ENCODE measurements around the gene CD101. TPM values are rescaled to one million over a fixed set of nuclear protein-coding genes. Genes with fewer than 3 reads are reported as not detected.

CD101 gene
- total RNA-seq, 5 donors from 2014 or later (not counting 1 experiment from before 2014, with no cell fraction given), result 4.8 to 13.4 (median 5.3) TPM

GRCh38 chr1:117034791-117035290 is 33.3 kb downstream of the CD101 start:
- Mint-ChIP-seq H3K4me1 (peaks cover 10 to 21% (median 12%) of the 10 kb centered on the region in 3 donors), H3K27me3 (no peaks in the 10 kb centered on the region), H3K9me3 (no peaks in the 10 kb centered on the region), H3K36me3 (peaks cover 15% of the 10 kb centered on the region), H3K4me3 (no peak overlapping the region), H3K27ac (no peak overlapping the region)
- no peak overlapping the region for H3K4me3 ChIP-seq (ENCODE audit: control insufficient read depth in 1 of 2, extremely low read depth in 1 of 2, low read length in 1 of 2)
- DNase-seq (no peak), ATAC-seq (replicated peaks in 1 of 4) (no peak)
- H3K27me3 ChIP-seq (replicated peaks in 1 of 2; ENCODE audit: control insufficient read depth in 2 of 2, extremely low read depth in 1 of 2, insufficient read depth in 2 of 2, low read length in 1 of 2), result no peaks in the 10 kb centered on the region
- H3K27ac ChIP-seq (ENCODE audit: low read length), result no peak overlapping the region
- H3K4me1 ChIP-seq (ENCODE audit: control insufficient read depth in 1 of 2, extremely low read depth in 1 of 2, insufficient read depth in 2 of 2, low read length in 2 of 2), result no peaks in the 10 kb centered on the region
- WGBS (ENCODE audit: insufficient coverage), result 60% methylated on average over 1 of the region's 7 CpGs
- no peaks in the 10 kb centered on the region for H3K9me3 ChIP-seq
- POLR2A ChIA-PET, result no interaction called here
- no peaks in the 10 kb centered on the region for H3K36me3 ChIP-seq (ENCODE audit: control insufficient read depth in 2 of 2, extremely low read depth in 1 of 2, insufficient read depth in 1 of 2, low read length in 1 of 2)
- CTCF ChIA-PET, result interaction anchor here in 1 of 2 donors (0.6 kb wide), 1 partner anchor 17 kb away, joined by 3 read pairs; no protein-coding TSS in a partner anchor

- WGBS (ENCODE audit: insufficient coverage), result 89% methylated on average over 6 of the region's 6 CpGs
- H3K27ac Mint-ChIP-seq, result no peak overlapping the region
- ChIA-PET POLR2A (interaction anchor here in 1 of 2 donors (0.5 kb wide), 1 partner anchor 174 kb away, joined by 3 read pairs; no protein-coding TSS in a partner anchor), CTCF (no interaction called here)
- H3K27me3 Mint-ChIP-seq, result no peaks in the 10 kb centered on the region
- no peak overlapping the region for H3K4me3 ChIP-seq (ENCODE audit: control insufficient read depth in 1 of 2, extremely low read depth in 1 of 2, low read length in 1 of 2)
- H3K4me1 ChIP-seq (ENCODE audit: control insufficient read depth in 1 of 2, extremely low read depth in 1 of 2, insufficient read depth in 2 of 2, low read length in 2 of 2), result no peaks in the 10 kb centered on the region
- H3K9me3 ChIP-seq, result no peaks in the 10 kb centered on the region
- H3K36me3 ChIP-seq (ENCODE audit: control insufficient read depth in 2 of 2, extremely low read depth in 1 of 2, insufficient read depth in 1 of 2, low read length in 1 of 2), result no peaks in the 10 kb centered on the region
- H3K4me1 Mint-ChIP-seq, result peaks cover 7 to 13% (median 7%) of the 10 kb centered on the region in 3 donors
- no peak overlapping the region for H3K4me3 Mint-ChIP-seq
- ATAC-seq (replicated peaks in 1 of 4), result no peak
- no peak overlapping the region for H3K27ac ChIP-seq (ENCODE audit: low read length)
- peaks cover 12% of the 10 kb centered on the region for H3K36me3 Mint-ChIP-seq
- no peaks in the 10 kb centered on the region for H3K9me3 Mint-ChIP-seq
- H3K27me3 ChIP-seq (replicated peaks in 1 of 2; ENCODE audit: control insufficient read depth in 2 of 2, extremely low read depth in 1 of 2, insufficient read depth in 2 of 2, low read length in 1 of 2), result no peaks in the 10 kb centered on the region
- DNase-seq, result no peak
Measured at GRCh38 chr1:117036018-117036461, 34.5 kb downstream of the CD101 start.

DNA sequence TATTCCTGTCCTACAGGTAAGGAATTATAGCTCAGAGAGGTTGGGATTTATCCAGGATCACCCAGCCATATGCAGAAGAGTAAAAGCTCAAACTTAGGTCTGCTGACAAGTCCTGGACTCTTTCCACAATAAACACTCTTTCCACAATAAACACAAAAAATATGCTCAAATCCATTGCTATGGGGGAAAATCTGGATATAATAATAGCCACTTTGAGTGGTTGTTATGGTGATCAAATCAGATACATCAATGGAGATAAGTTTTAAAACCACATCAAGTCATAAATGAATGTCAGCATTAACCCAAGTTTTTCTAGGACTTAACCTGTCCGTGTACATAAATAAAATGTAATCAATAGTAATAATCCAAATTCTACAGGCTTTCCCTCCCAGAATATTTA is 36.2 kb downstream of the CD101 start:
- WGBS (ENCODE audit: insufficient coverage), result no CpG with 5 or more reads among the region's 1 CpG

DNA sequence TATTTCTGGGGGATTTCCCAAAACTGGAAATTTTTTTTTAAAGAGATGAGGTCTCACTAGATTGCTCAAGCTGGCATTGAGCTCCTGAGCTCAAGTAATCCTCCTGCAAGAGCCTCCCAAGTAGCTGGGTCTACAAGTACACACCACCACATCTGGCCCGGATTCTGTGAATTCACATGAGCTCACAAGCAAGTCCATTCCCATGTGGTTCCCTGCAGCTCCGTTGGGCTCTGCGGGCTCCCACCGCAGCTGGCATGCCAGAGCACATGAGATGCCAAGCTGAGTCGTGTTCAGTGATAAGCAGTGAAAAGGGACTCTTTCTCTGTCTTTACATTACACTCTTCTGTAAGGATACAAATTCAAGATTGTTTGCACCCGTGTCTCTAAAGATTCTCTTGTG is 36.7 kb downstream of the CD101 start:
- DNase-seq (no peak), ATAC-seq (replicated peaks in 1 of 4) (no peak)
- H3K4me3 Mint-ChIP-seq, result no peak overlapping the region
- ChIA-PET CTCF (interaction anchor here in 1 of 2 donors (0.5 kb wide), 2 partner anchors 28 to 717 kb away, joined by 3 to 6 read pairs; no protein-coding TSS in a partner anchor), POLR2A (no interaction called here)
- Histone ChIP-seq H3K9me3 (no peaks in the 10 kb centered on the region), H3K4me3 (ENCODE audit: control insufficient read depth in 1 of 2, extremely low read depth in 1 of 2, low read length in 1 of 2) (no peak overlapping the region), H3K27me3 (replicated peaks in 1 of 2; ENCODE audit: control insufficient read depth in 2 of 2, extremely low read depth in 1 of 2, insufficient read depth in 2 of 2, low read length in 1 of 2) (no peaks in the 10 kb centered on the region), H3K27ac (ENCODE audit: low read length) (no peak overlapping the region), H3K4me1 (ENCODE audit: control insufficient read depth in 1 of 2, extremely low read depth in 1 of 2, insufficient read depth in 2 of 2, low read length in 2 of 2) (no peaks in the 10 kb centered on the region), H3K36me3 (ENCODE audit: control insufficient read depth in 2 of 2, extremely low read depth in 1 of 2, insufficient read depth in 1 of 2, low read length in 1 of 2) (no peaks in the 10 kb centered on the region)
- H3K9me3 Mint-ChIP-seq, result peaks cover 2 to 4% (median 3%) of the 10 kb centered on the region in 3 donors
- 100% methylated on average over 5 of the region's 6 CpGs for WGBS (ENCODE audit: insufficient coverage)
- peaks cover 5% of the 10 kb centered on the region for H3K36me3 Mint-ChIP-seq
- peaks cover 4 to 6% (median 6%) of the 10 kb centered on the region in 3 donors for H3K4me1 Mint-ChIP-seq
- H3K27ac Mint-ChIP-seq, result no peak overlapping the region
- no peaks in the 10 kb centered on the region for H3K27me3 Mint-ChIP-seq

More for the DNA sequence above, 36.2 kb downstream of the CD101 start:
- peaks cover 0 to 3% (median 2%) of the 10 kb centered on the region in 3 donors for H3K9me3 Mint-ChIP-seq
- no peak overlapping the region for H3K27ac Mint-ChIP-seq
- Histone ChIP-seq H3K9me3 (no peaks in the 10 kb centered on the region), H3K36me3 (ENCODE audit: control insufficient read depth in 2 of 2, extremely low read depth in 1 of 2, insufficient read depth in 1 of 2, low read length in 1 of 2) (no peaks in the 10 kb centered on the region), H3K27ac (ENCODE audit: low read length) (no peak overlapping the region), H3K4me1 (ENCODE audit: control insufficient read depth in 1 of 2, extremely low read depth in 1 of 2, insufficient read depth in 2 of 2, low read length in 2 of 2) (no peaks in the 10 kb centered on the region), H3K27me3 (replicated peaks in 1 of 2; ENCODE audit: control insufficient read depth in 2 of 2, extremely low read depth in 1 of 2, insufficient read depth in 2 of 2, low read length in 1 of 2) (no peaks in the 10 kb centered on the region), H3K4me3 (ENCODE audit: control insufficient read depth in 1 of 2, extremely low read depth in 1 of 2, low read length in 1 of 2) (no peak overlapping the region)
- peaks cover 6 to 10% (median 7%) of the 10 kb centered on the region in 3 donors for H3K4me1 Mint-ChIP-seq
- H3K27me3 Mint-ChIP-seq, result no peaks in the 10 kb centered on the region
- ATAC-seq (replicated peaks in 1 of 4) (no peak), DNase-seq (no peak)
- no peak overlapping the region for H3K4me3 Mint-ChIP-seq
- ChIA-PET CTCF (interaction anchor here in 1 of 2 donors (0.5 kb wide), 1 partner anchor 28 kb away, joined by 6 read pairs; no protein-coding TSS in a partner anchor), POLR2A (no interaction called here)
- peaks cover 5% of the 10 kb centered on the region for H3K36me3 Mint-ChIP-seq

GRCh38 chr1:117044217-117044616 is 42.7 kb downstream of the CD101 start:
- H3K27ac Mint-ChIP-seq, result no peak overlapping the region
- POLR2A ChIA-PET, result interaction anchor here in 1 of 2 donors (0.6 kb wide), 1 partner anchor 111 kb away, joined by 5 read pairs; no protein-coding TSS in a partner anchor
- WGBS (ENCODE audit: insufficient coverage), result 100% methylated on average over 1 of the region's 1 CpG

DNA sequence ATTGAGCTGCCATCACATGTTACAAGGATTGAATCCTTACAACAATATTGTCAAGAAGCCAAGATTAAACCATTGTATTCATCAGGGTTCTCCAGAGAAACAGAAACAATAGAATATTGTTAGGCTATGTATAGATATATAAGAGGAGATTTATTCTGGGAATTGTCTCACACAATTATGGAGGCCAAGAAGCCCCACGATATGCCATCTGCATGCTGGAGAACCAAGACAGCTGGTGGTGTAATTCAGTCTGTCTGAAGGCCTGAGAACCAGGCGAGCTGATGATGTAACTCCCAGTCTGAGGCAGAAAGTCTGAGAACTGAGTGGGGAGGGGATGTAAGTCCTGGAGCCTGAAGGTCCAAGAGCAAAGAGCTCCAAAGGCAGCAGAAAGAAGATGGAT is 44.1 kb downstream of the CD101 start:
- WGBS (ENCODE audit: insufficient coverage), result 93% methylated on average over 2 of the region's 2 CpGs
- no peaks in the 10 kb centered on the region for H3K36me3 Mint-ChIP-seq
- no peak overlapping the region for H3K27ac ChIP-seq (ENCODE audit: low read length)
- peaks cover 31 to 36% (median 31%) of the 10 kb centered on the region in 3 donors for H3K4me1 Mint-ChIP-seq
- no peaks in the 10 kb centered on the region for H3K27me3 Mint-ChIP-seq
- no peak overlapping the region for H3K4me3 Mint-ChIP-seq
- H3K4me3 ChIP-seq (ENCODE audit: control insufficient read depth in 1 of 2, extremely low read depth in 1 of 2, low read length in 1 of 2), result no peak overlapping the region
- no peaks in the 10 kb centered on the region for H3K9me3 ChIP-seq
- H3K9me3 Mint-ChIP-seq, result peaks cover 2 to 4% (median 3%) of the 10 kb centered on the region in 3 donors
- H3K27me3 ChIP-seq (replicated peaks in 1 of 2; ENCODE audit: control insufficient read depth in 2 of 2, extremely low read depth in 1 of 2, insufficient read depth in 2 of 2, low read length in 1 of 2), result no peaks in the 10 kb centered on the region
- POLR2A ChIA-PET, result no interaction called here
- H3K27ac Mint-ChIP-seq, result no peak overlapping the region
- ATAC-seq (replicated peaks in 1 of 4), result no peak
- peaks cover 21 to 32% of the 10 kb centered on the region in 2 experiments for H3K4me1 ChIP-seq (ENCODE audit: control insufficient read depth in 1 of 2, extremely low read depth in 1 of 2, insufficient read depth in 2 of 2, low read length in 2 of 2)
- DNase-seq, result no peak
- CTCF ChIA-PET, result interaction anchor here in 1 of 2 donors (0.6 kb wide), 1 partner anchor 276 kb away, joined by 6 read pairs; no protein-coding TSS in a partner anchor
- no peaks in the 10 kb centered on the region for H3K36me3 ChIP-seq (ENCODE audit: control insufficient read depth in 2 of 2, extremely low read depth in 1 of 2, insufficient read depth in 1 of 2, low read length in 1 of 2)

More at GRCh38 chr1:117044217-117044616, 42.7 kb downstream of the CD101 start:
- no peaks in the 10 kb centered on the region for H3K36me3 ChIP-seq (ENCODE audit: control insufficient read depth in 2 of 2, extremely low read depth in 1 of 2, insufficient read depth in 1 of 2, low read length in 1 of 2)
- Mint-ChIP-seq H3K36me3 (no peaks in the 10 kb centered on the region), H3K27me3 (no peaks in the 10 kb centered on the region), H3K4me3 (no peak overlapping the region), H3K4me1 (peaks cover 17 to 22% (median 18%) of the 10 kb centered on the region in 3 donors), H3K9me3 (peaks cover 2 to 4% (median 3%) of the 10 kb centered on the region in 3 donors)
- no peaks in the 10 kb centered on the region for H3K27me3 ChIP-seq (replicated peaks in 1 of 2; ENCODE audit: control insufficient read depth in 2 of 2, extremely low read depth in 1 of 2, insufficient read depth in 2 of 2, low read length in 1 of 2)
- ATAC-seq (replicated peaks in 1 of 4) (no peak), DNase-seq (no peak)
- CTCF ChIA-PET, result interaction anchor here in 1 of 2 donors (0.6 kb wide), 1 partner anchor 313 kb away, joined by 3 read pairs; no protein-coding TSS in a partner anchor
- peaks cover 13 to 22% of the 10 kb centered on the region in 2 experiments for H3K4me1 ChIP-seq (ENCODE audit: control insufficient read depth in 1 of 2, extremely low read depth in 1 of 2, insufficient read depth in 2 of 2, low read length in 2 of 2)
- no peak overlapping the region for H3K4me3 ChIP-seq (ENCODE audit: control insufficient read depth in 1 of 2, extremely low read depth in 1 of 2, low read length in 1 of 2)
- H3K9me3 ChIP-seq, result no peaks in the 10 kb centered on the region
- H3K27ac ChIP-seq (ENCODE audit: low read length), result no peak overlapping the region

All from T-cell (primary cell).